PFSK-1 (cell line): ENCODE data around the gene HPSE. TPM values are rescaled to one million over a fixed set of nuclear protein-coding genes. Genes with fewer than 3 reads are reported as not detected.

ENCODE experiments used
- FOXP2 ChIP-seq: optimal IDR thresholded peaks from 2 replicates; pipeline ENCODE3; 2011; ENCODE audit warnings: borderline replicate concordance, control low read depth, inconsistent platforms; ENCODE audit not compliant: insufficient read depth; ENCODE audit errors: extremely low read length, extremely low read depth
- POLR2AphosphoS5 ChIP-seq: IDR thresholded peaks from 2 replicates; pipeline ENCODE4 v1.6.1; 2012; ENCODE audit warnings: low read depth, mild to moderate bottlenecking, control low read depth, low read length, moderate library complexity
- REST ChIP-seq, 2 experiments: IDR thresholded peaks; 2 replicates each; pipeline versions ENCODE4 v1.6.1 to v1.8.0; 2011 to 2012; ENCODE audit warnings: low read depth in 2 of 2, low read length in 2 of 2, control low read depth in 1 of 2, inconsistent platforms in 1 of 2, mild to moderate bottlenecking in 1 of 2, moderate library complexity in 1 of 2; ENCODE audit not compliant: insufficient read depth in 1 of 2
- SIN3A ChIP-seq: IDR thresholded peaks from 2 replicates; pipeline ENCODE4 v1.6.1; 2012; ENCODE audit warnings: mild to moderate bottlenecking, low read length, moderate library complexity, borderline replicate concordance; ENCODE audit not compliant: insufficient read depth
- TAF1 ChIP-seq: IDR thresholded peaks from 2 replicates; pipeline ENCODE4 v1.6.1; 2012; ENCODE audit warnings: low read length, control low read depth, borderline replicate concordance; ENCODE audit not compliant: insufficient read depth
- polyA plus RNA-seq: library from polyadenylated mRNA; unstranded; fragments of >200 nt; gene quantifications from one replicate; pipeline ENCODE4 v1.2.1, GENCODE V29; 2012; ENCODE audit warnings: low read depth, missing spikeins; ENCODE audit not compliant: insufficient read length

Gene HPSE
- 0.24 TPM for polyA plus RNA-seq

- TF ChIP-seq REST (IDR thresholded peaks at IDR 0.05; ENCODE audit: insufficient read depth in 1 of 2, low read depth in 2 of 2, low read length in 2 of 2) (no peak), TAF1 (no peak), SIN3A (no peak), FOXP2 (no peak), POLR2AphosphoS5 (no peak)
Measured at GRCh38 chr4:83334425-83335241, at the start of gene HPSE. TSS of gene HPSE (minus strand) at chr4:83334848. CDS start at chr4:83334782, 66 bp downstream.

- no peak for TF ChIP-seq FOXP2
- TF ChIP-seq SIN3A = no peak
- TF ChIP-seq POLR2AphosphoS5 = no peak
- TF ChIP-seq REST (IDR thresholded peaks at IDR 0.05; ENCODE audit: insufficient read depth in 1 of 2, low read depth in 2 of 2, low read length in 2 of 2) = no peak
- TF ChIP-seq TAF1 = no peak
Measured at GRCh38 chr4:83382850-83383249, 48.2 kb upstream of the HPSE start.

- TF ChIP-seq REST (IDR thresholded peaks at IDR 0.05; ENCODE audit: insufficient read depth in 1 of 2, low read depth in 2 of 2, low read length in 2 of 2) = no peak
- TF ChIP-seq SIN3A = no peak
- no peak for TF ChIP-seq TAF1
- TF ChIP-seq FOXP2 = no peak
- TF ChIP-seq POLR2AphosphoS5 = no peak
Measured at GRCh38 chr4:83381173-83381572, 46.5 kb upstream of the HPSE start.

- TF ChIP-seq TAF1 = no peak
- no peak for TF ChIP-seq REST (IDR thresholded peaks at IDR 0.05; ENCODE audit: insufficient read depth in 1 of 2, low read depth in 2 of 2, low read length in 2 of 2)
Measured at GRCh38 chr4:83378419-83378818, 43.8 kb upstream of the HPSE start.

GRCh38 chr4:83372931-83373330, 38.3 kb upstream of the HPSE start:
- TF ChIP-seq FOXP2 (no peak), POLR2AphosphoS5 (no peak), TAF1 (no peak), REST (IDR thresholded peaks at IDR 0.05; ENCODE audit: insufficient read depth in 1 of 2, low read depth in 2 of 2, low read length in 2 of 2) (no peak), SIN3A (no peak)
